ENCODE data around the gene CLPTM1.

Gene CLPTM1

GRCh38 chr19:44972802-44973201, 17.6 kb downstream of the CLPTM1 start:
- H3K4me3 ChIP-seq (ENCODE audit: low read depth, low read length) = no peak overlapping the region
- no peak for DNase-seq (ENCODE audit: low read depth)
- TF ChIP-seq CTCF (conservative IDR thresholded peaks at IDR 0.05; ENCODE audit: low read depth, low read length) = no peak

- no peak overlapping the region for H3K4me3 ChIP-seq (ENCODE audit: low read depth, low read length)
- no peak for TF ChIP-seq CTCF (conservative IDR thresholded peaks at IDR 0.05; ENCODE audit: low read depth, low read length)
- DNase-seq (ENCODE audit: low read depth) = no peak
Observed at GRCh38 chr19:44973982-44974735, 19.0 kb downstream of the CLPTM1 start.

GRCh38 chr19:44974857-44975256, 19.7 kb downstream of the CLPTM1 start:
- DNase-seq (ENCODE audit: low read depth) = no peak
- no peak overlapping the region for H3K4me3 ChIP-seq (ENCODE audit: low read depth, low read length)
- TF ChIP-seq CTCF (conservative IDR thresholded peaks at IDR 0.05; ENCODE audit: low read depth, low read length) = no peak

GRCh38 chr19:44975444-44975843, 20.3 kb downstream of the CLPTM1 start:
- H3K4me3 ChIP-seq (ENCODE audit: low read depth, low read length) = no peak overlapping the region
- TF ChIP-seq CTCF (conservative IDR thresholded peaks at IDR 0.05; ENCODE audit: low read depth, low read length) = no peak
- DNase-seq (ENCODE audit: low read depth) = no peak

GRCh38 chr19:44984005-44984404, 28.8 kb downstream of the CLPTM1 start:
- no peak for TF ChIP-seq CTCF (conservative IDR thresholded peaks at IDR 0.05; ENCODE audit: low read depth, low read length)
- DNase-seq (ENCODE audit: low read depth) = no peak
- H3K4me3 ChIP-seq (ENCODE audit: low read depth, low read length) = no peak overlapping the region

- no peak for DNase-seq (ENCODE audit: low read depth)
- no peak overlapping the region for H3K4me3 ChIP-seq (ENCODE audit: low read depth, low read length)
- no peak for TF ChIP-seq CTCF (conservative IDR thresholded peaks at IDR 0.05; ENCODE audit: low read depth, low read length)
Observed at GRCh38 chr19:44985445-44985844, 30.3 kb downstream of the CLPTM1 start.

GRCh38 chr19:44986389-44986788, 31.2 kb downstream of the CLPTM1 start:
- TF ChIP-seq CTCF (conservative IDR thresholded peaks at IDR 0.05; ENCODE audit: low read depth, low read length) = no peak
- no peak for DNase-seq (ENCODE audit: low read depth)
- no peak overlapping the region for H3K4me3 ChIP-seq (ENCODE audit: low read depth, low read length)

All from choroid plexus epithelial cell (primary cell).